Measurements from ENCODE around the gene CFAP119.

DNA sequence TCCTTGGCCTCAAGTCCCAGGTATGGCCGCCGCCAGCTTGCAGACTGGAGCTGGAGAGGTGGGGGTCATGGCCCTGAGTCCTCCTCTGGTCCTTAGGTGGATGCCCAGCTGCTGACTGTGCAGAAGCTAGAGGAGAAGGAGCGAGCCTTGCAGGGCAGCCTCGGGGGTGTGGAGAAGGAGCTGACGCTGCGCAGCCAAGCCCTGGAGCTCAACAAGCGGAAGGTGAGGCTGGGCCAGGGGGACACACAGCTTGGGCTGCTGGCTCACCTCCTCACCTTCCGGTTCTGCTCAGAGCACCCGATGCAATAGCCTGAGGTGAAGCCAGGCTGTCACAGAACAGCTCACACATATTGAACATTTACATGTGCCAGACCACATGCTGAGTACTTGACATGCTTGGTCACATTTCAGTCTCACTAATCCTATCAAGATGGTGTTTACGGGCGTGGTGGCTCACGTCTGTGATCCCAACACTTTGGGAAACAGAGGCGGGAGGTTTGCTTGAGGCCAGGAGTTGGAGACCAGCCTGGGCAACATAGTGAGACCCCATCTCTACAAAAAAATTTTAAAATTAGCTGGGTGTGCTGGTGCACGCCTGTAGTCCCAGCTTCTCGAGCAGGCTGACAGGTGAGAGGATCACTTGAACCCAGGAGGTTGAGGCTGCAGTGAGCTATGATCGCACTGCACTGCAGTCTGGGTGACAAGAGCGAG is 7.7 kb upstream of the CFAP119 start:
- TF ChIP-seq, protein P1, sequence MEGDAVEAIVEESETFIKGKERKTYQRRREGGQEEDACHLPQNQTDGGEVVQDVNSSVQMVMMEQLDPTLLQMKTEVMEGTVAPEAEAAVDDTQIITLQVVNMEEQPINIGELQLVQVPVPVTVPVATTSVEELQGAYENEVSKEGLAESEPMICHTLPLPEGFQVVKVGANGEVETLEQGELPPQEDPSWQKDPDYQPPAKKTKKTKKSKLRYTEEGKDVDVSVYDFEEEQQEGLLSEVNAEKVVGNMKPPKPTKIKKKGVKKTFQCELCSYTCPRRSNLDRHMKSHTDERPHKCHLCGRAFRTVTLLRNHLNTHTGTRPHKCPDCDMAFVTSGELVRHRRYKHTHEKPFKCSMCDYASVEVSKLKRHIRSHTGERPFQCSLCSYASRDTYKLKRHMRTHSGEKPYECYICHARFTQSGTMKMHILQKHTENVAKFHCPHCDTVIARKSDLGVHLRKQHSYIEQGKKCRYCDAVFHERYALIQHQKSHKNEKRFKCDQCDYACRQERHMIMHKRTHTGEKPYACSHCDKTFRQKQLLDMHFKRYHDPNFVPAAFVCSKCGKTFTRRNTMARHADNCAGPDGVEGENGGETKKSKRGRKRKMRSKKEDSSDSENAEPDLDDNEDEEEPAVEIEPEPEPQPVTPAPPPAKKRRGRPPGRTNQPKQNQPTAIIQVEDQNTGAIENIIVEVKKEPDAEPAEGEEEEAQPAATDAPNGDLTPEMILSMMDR (IDR thresholded peaks at IDR 0.05; ENCODE audit: low read depth, low read length): no peak
- TF ChIP-seq EZH2phosphoT487 (IDR thresholded peaks at IDR 0.05; ENCODE audit: low read depth): no peak
